ENCODE measurements around the gene PGS1. TPM values are rescaled to one million over a fixed set of nuclear protein-coding genes. Genes with fewer than 3 reads are reported as not detected.
"Not testable (repeated sequence)": the region's sequence is repeated elsewhere in the genome, so short reads cannot be mapped to it uniquely, and the experiment has no call there.

PGS1 gene
- total RNA-seq, result 10 to 100 TPM; 23.9 to 51.7 (median 34.2) TPM

GRCh38 chr17:78378225-78379130 is at the start of gene PGS1:
PGS1 (plus strand) TSS chr17:78378649; CDS start chr17:78378666, 17 bp downstream.
- peaks cover 83% of the 10 kb centered on the region for H3K4me1 ChIP-seq
- TF ChIP-seq POLR2AphosphoS5 (IDR thresholded peaks at IDR 0.05) (peak; percentile 59 to 98 (median 65)), POLR2A (IDR thresholded peaks at IDR 0.05) (peak; percentile 26 to 79), EP300 (IDR thresholded peaks at IDR 0.05) (no peak)
- TF ChIP-seq, protein P1, sequence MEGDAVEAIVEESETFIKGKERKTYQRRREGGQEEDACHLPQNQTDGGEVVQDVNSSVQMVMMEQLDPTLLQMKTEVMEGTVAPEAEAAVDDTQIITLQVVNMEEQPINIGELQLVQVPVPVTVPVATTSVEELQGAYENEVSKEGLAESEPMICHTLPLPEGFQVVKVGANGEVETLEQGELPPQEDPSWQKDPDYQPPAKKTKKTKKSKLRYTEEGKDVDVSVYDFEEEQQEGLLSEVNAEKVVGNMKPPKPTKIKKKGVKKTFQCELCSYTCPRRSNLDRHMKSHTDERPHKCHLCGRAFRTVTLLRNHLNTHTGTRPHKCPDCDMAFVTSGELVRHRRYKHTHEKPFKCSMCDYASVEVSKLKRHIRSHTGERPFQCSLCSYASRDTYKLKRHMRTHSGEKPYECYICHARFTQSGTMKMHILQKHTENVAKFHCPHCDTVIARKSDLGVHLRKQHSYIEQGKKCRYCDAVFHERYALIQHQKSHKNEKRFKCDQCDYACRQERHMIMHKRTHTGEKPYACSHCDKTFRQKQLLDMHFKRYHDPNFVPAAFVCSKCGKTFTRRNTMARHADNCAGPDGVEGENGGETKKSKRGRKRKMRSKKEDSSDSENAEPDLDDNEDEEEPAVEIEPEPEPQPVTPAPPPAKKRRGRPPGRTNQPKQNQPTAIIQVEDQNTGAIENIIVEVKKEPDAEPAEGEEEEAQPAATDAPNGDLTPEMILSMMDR (IDR thresholded peaks at IDR 0.05), result no peak

GRCh38 chr17:78329263-78330059 is 49.0 kb upstream of the PGS1 start:
- 76% methylated on average over 12 of the region's 16 CpGs for WGBS
- Histone ChIP-seq H3K27ac (no peak overlapping the region), H3K4me3 (no peak overlapping the region), H3K36me3 (no peaks in the 10 kb centered on the region), H3K9me3 (no peaks in the 10 kb centered on the region), H3K4me1 (peaks cover 23% of the 10 kb centered on the region), H3K27me3 (no peaks in the 10 kb centered on the region)
- no peak for DNase-seq (ENCODE audit: low spot score in 2 of 2)
- TF ChIP-seq POLR2A (IDR thresholded peaks at IDR 0.05) (no peak), EP300 (IDR thresholded peaks at IDR 0.05) (no peak), POLR2AphosphoS5 (IDR thresholded peaks at IDR 0.05) (no peak)
- TF ChIP-seq, protein P1 (IDR thresholded peaks at IDR 0.05), result no peak

More at GRCh38 chr17:78378225-78379130, at the start of gene PGS1:
- Histone ChIP-seq H3K9me3 (no peaks in the 10 kb centered on the region), H3K36me3 (no peaks in the 10 kb centered on the region), H3K27ac (peak within 1 kb of the TSS; percentile 93), H3K4me3 (peak within 1 kb of the TSS; percentile 100), H3K27me3 (no peaks in the 10 kb centered on the region)
- peak; percentile 85 to 94 for DNase-seq (ENCODE audit: low spot score in 2 of 2)
- 0% methylated on average over 16 of the region's 89 CpGs for WGBS

GRCh38 chr17:78330570-78331224 is 47.8 kb upstream of the PGS1 start:
- TF ChIP-seq EP300 (IDR thresholded peaks at IDR 0.05) (no peak), POLR2A (IDR thresholded peaks at IDR 0.05) (no peak), POLR2AphosphoS5 (IDR thresholded peaks at IDR 0.05) (no peak)
- TF ChIP-seq, protein P1 (IDR thresholded peaks at IDR 0.05), result no peak
- peaks cover 12% of the 10 kb centered on the region for H3K4me1 ChIP-seq
- H3K27me3 ChIP-seq, result no peaks in the 10 kb centered on the region
- no peak overlapping the region for H3K4me3 ChIP-seq
- no peaks in the 10 kb centered on the region for H3K36me3 ChIP-seq
- no peaks in the 10 kb centered on the region for H3K9me3 ChIP-seq
- DNase-seq (ENCODE audit: low spot score in 2 of 2), result no peak
- 66% methylated on average over 13 of the region's 13 CpGs for WGBS
- H3K27ac ChIP-seq, result no peak overlapping the region

DNA sequence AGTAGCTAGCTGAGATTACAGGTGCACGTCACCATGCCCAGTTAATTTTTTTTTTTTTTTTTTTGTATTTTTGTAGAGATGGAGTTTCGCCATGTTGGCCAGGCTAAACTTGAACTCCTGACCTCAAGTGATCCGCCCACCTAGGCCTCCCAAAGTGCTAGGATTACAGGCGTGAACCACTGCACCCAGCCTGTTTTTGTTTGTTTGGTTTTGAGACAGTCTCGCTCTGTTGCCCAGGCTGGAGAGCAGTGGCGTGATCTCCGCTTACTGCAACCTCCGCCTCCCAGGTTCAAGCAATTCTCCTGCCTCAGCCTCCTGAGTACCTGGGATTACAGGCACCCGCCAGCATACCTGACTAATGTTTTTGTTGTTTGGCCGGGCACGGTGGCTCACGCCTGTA is 47.1 kb upstream of the PGS1 start:
- 88% methylated on average over 12 of the region's 12 CpGs for WGBS
- not testable (repeated sequence) for H3K27me3 ChIP-seq; H3K4me1 ChIP-seq; H3K27ac ChIP-seq; H3K36me3 ChIP-seq; H3K4me3 ChIP-seq; DNase-seq (ENCODE audit: low spot score in 2 of 2); H3K9me3 ChIP-seq

DNA sequence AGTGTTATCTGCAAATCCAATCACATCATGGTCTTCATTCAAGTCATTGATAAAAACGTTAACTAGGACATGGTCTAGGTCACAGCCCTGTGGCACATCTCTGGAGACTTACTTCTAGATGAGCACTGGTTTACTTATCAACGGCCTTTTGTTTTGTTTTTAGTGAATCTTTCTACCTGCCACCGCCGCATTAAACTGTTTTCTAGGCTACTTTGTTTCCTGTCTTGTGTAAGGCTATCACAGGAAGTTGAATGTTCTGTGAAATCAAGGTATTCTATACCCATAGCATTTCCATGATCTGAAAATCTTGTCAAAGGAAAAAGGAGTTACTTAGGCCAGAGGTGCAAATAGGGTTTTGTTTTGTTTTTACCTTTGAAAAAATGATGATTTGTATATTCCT is 45.5 kb upstream of the PGS1 start:
- no peak for DNase-seq (ENCODE audit: low spot score in 2 of 2)
- TF ChIP-seq EP300 (IDR thresholded peaks at IDR 0.05), result no peak
- TF ChIP-seq, protein P1 (IDR thresholded peaks at IDR 0.05), result no peak
- TF ChIP-seq POLR2A (IDR thresholded peaks at IDR 0.05), result no peak
- TF ChIP-seq POLR2AphosphoS5 (IDR thresholded peaks at IDR 0.05), result no peak
- Histone ChIP-seq H3K36me3 (no peaks in the 10 kb centered on the region), H3K9me3 (no peaks in the 10 kb centered on the region), H3K27me3 (no peaks in the 10 kb centered on the region), H3K27ac (no peak overlapping the region), H3K4me1 (peaks cover 8% of the 10 kb centered on the region), H3K4me3 (no peak overlapping the region)
- WGBS, result 80% methylated on average over 4 of the region's 4 CpGs
